Panc1 (cell line): Measurements from ENCODE around the gene ATP2B2. TPM values are rescaled to one million over a fixed set of nuclear protein-coding genes. Genes with fewer than 3 reads are reported as not detected.

Experiments used
- ATAC-seq: fragments of 200-7000 bp; cut with Tn5 transposase; 2 replicates; pipeline ENCODE4 v1.9.1; 2020; ENCODE audit warnings: mild to moderate bottlenecking, moderate library complexity
- BruUV-seq: library from RNA; stranded (reverse); fragments of 400-500 nt; replicated peaks from 2 replicates; lab custom pipeline; 2021; lab: Mats Ljungman, UMichigan
- CTCF ChIA-PET: fragments of 300-600 bp; sonication (Branson Sonifier 250); formaldehyde crosslinking; loops from one replicate; lab custom pipeline; 2022; ENCODE audit warnings: antibody characterized with exemption; lab: Charles Lee
- POLR2A ChIA-PET: fragments of 300-600 bp; sonication (Branson Sonifier 250); formaldehyde crosslinking; loops from one replicate; lab custom pipeline; 2022; ENCODE audit warnings: antibody characterized with exemption; lab: Charles Lee
- DNase-seq: peaks from one replicate; pipeline ENCODE4 v3.0.0-alpha.2; 2010; ENCODE audit warnings: low read depth, low spot score
- H3K27ac ChIP-seq: 2 replicates; pipeline ENCODE4 v1.5.1; 2011; ENCODE audit warnings: mild to moderate bottlenecking, low read length, inconsistent platforms
- H3K27me3 ChIP-seq: fragments of 200-500 bp; sonication (Bioruptor generic); 2 replicates; pipeline ENCODE4 v1.6.0; 2014; ENCODE audit warnings: low read length, inconsistent platforms; ENCODE audit not compliant: control insufficient read depth, insufficient read depth
- H3K36me3 ChIP-seq: fragments of 200-500 bp; sonication (Bioruptor generic); 2 replicates; pipeline ENCODE4 v1.5.1; 2014; ENCODE audit warnings: inconsistent platforms, mild to moderate bottlenecking, low read length, moderate library complexity; ENCODE audit not compliant: control insufficient read depth, insufficient read depth
- H3K4me1 ChIP-seq: 2 replicates; pipeline ENCODE4 v1.5.1; 2011; ENCODE audit warnings: inconsistent platforms, mild to moderate bottlenecking, low read length, moderate library complexity; ENCODE audit not compliant: control insufficient read depth, insufficient read depth
- H3K4me3 ChIP-seq, 2 experiments: 2 replicates each; pipeline ENCODE4 v1.5.1; 2011 to 2012; ENCODE audit warnings: low read depth in 2 of 2, low read length in 2 of 2, mild to moderate bottlenecking in 2 of 2, inconsistent platforms in 1 of 2, moderate library complexity in 1 of 2
- H3K9me3 ChIP-seq: fragments of 200-500 bp; sonication (Bioruptor generic); 2 replicates; pipeline ENCODE4 v1.5.1; 2014; ENCODE audit warnings: low read depth, mild to moderate bottlenecking, inconsistent platforms, low read length, moderate library complexity; ENCODE audit not compliant: control insufficient read depth, insufficient read depth
- CTCF ChIP-seq: fragments of 450-650 bp; IDR thresholded peaks from 2 replicates; pipeline ENCODE4 v1.5.1; 2017; ENCODE audit warnings: mild to moderate bottlenecking
- POLR2AphosphoS5 ChIP-seq: IDR thresholded peaks from 2 replicates; pipeline ENCODE4 v1.6.1; 2012; ENCODE audit warnings: mild to moderate bottlenecking, low read depth, low read length, moderate library complexity
- REST ChIP-seq, 2 experiments: IDR thresholded peaks; 2 replicates each; pipeline ENCODE4 v1.6.1; 2011 to 2012; ENCODE audit warnings: low read depth in 2 of 2, control low read depth in 1 of 2, low read length in 1 of 2, mild to moderate bottlenecking in 1 of 2, moderate library complexity in 1 of 2; ENCODE audit not compliant: insufficient read depth in 1 of 2
- SIN3A ChIP-seq: IDR thresholded peaks from 2 replicates; pipeline ENCODE4 v1.6.1; 2012; ENCODE audit warnings: low read depth, mild to moderate bottlenecking, low read length, moderate library complexity, borderline replicate concordance; ENCODE audit not compliant: insufficient read depth
- TCF7L2 ChIP-seq: IDR thresholded peaks from 2 replicates; pipeline ENCODE4 v1.6.1; 2011; ENCODE audit warnings: mild to moderate bottlenecking, low read depth, low read length, inconsistent platforms
- in situ Hi-C: cut with HindIII; loops from 2 replicates; pipeline ENCODE4 v1.10.0; 2016; ENCODE audit warnings: low sequenced_read_pairs, low pct_unique_long_range_greater_than_20kb
- intact Hi-C: fragments of 100-400 bp; cut with micrococcal nuclease; formaldehyde crosslinking; loops from one replicate; pipeline ENCODE4 v1.10.0; 2022; ENCODE audit not compliant: unreplicated experiment
- total RNA-seq: library from RNA; stranded (reverse); gene quantifications from one replicate; pipeline ENCODE4 v1.2.1, GENCODE V29; 2021; ENCODE audit not compliant: unreplicated experiment

The ATP2B2 gene
- total RNA-seq, 1 experiment from 2014 or later = not detected

- H3K27me3 ChIP-seq = no peaks in the 10 kb centered on the region
- POLR2A ChIA-PET = no interaction called here
- H3K36me3 ChIP-seq = no peaks in the 10 kb centered on the region
- no peaks in the 10 kb centered on the region; the same call in 1 of the 2 replicates for H3K4me1 ChIP-seq
- no peak overlapping the region for H3K27ac ChIP-seq
- no peaks in the 10 kb centered on the region for H3K9me3 ChIP-seq
- CTCF ChIA-PET = no interaction called here
- DNase-seq = no peak
- in situ Hi-C loops = no loop called here
- no TSS peak for BruUV-seq
- no peak for TF ChIP-seq POLR2AphosphoS5
- TF ChIP-seq SIN3A = no peak
- no peak for TF ChIP-seq TCF7L2
- no peak for TF ChIP-seq REST (IDR thresholded peaks at IDR 0.05; ENCODE audit: insufficient read depth in 1 of 2, low read depth in 2 of 2, low read length in 1 of 2)
- no peak for TF ChIP-seq CTCF
- no peak overlapping the region for H3K4me3 ChIP-seq
- intact Hi-C loops = no loop called here
- no peak; the same call in 1 of the 2 replicates for ATAC-seq
Measured at GRCh38 chr3:10356461-10356981, 148.9 kb downstream of the ATP2B2 start.

GRCh38 chr3:10354361-10355015 is 150.9 kb downstream of the ATP2B2 start:
- in situ Hi-C loops = no loop called here
- Histone ChIP-seq H3K27ac (no peak overlapping the region), H3K36me3 (no peaks in the 10 kb centered on the region), H3K4me3 (no peak overlapping the region), H3K4me1 (no peaks in the 10 kb centered on the region; the same call in 1 of the 2 replicates), H3K27me3 (no peaks in the 10 kb centered on the region), H3K9me3 (no peaks in the 10 kb centered on the region)
- TF ChIP-seq CTCF (no peak), REST (IDR thresholded peaks at IDR 0.05; ENCODE audit: insufficient read depth in 1 of 2, low read depth in 2 of 2, low read length in 1 of 2) (no peak)
- no peak for ATAC-seq
- ChIA-PET CTCF (no interaction called here), POLR2A (no interaction called here)
- intact Hi-C loops = no loop called here
- no TSS peak for BruUV-seq
- no peak for DNase-seq
